Activated CD8-positive, alpha-beta T cell treated with anti-CD3 and anti-CD28 coated beads for 36 hours (primary cell): ENCODE data around the gene HLA-DRB1. TPM values are rescaled to one million over a fixed set of nuclear protein-coding genes. Genes with fewer than 3 reads are reported as not detected.
"Not testable (repeated sequence)": the region's sequence is repeated elsewhere in the genome, so short reads cannot be mapped to it uniquely, and the experiment has no call there.

Source experiments
- ATAC-seq: fragments of 200-7000 bp; cut with Tn5 transposase; one replicate; pipeline ENCODE4 v1.10.0; 2021; ENCODE audit warnings: mild to moderate bottlenecking, moderate library complexity
- CTCF ChIA-PET: fragments of 350-600 bp; sonication (Branson Sonifier 250); formaldehyde crosslinking; loops from one replicate; lab custom pipeline; 2021; ENCODE audit warnings: antibody characterized with exemption; lab: Charles Lee
- POLR2A ChIA-PET: fragments of 350-600 bp; sonication (Branson Sonifier 250); formaldehyde crosslinking; loops from one replicate; lab custom pipeline; 2021; ENCODE audit warnings: antibody characterized with exemption; lab: Charles Lee
- DNase-seq: peaks from one replicate; pipeline ENCODE4 v3.0.0-alpha.2; 2020
- H3K27ac Mint-ChIP-seq: one replicate; pipeline ENCODE4 v1.8.0; 2021; ENCODE audit warnings: mild to moderate bottlenecking, mixed read lengths
- H3K27me3 Mint-ChIP-seq: one replicate; pipeline ENCODE4 v1.8.0; 2021; ENCODE audit warnings: mixed read lengths
- H3K36me3 Mint-ChIP-seq: one replicate; pipeline ENCODE4 v1.8.0; 2021; ENCODE audit warnings: low read depth, mixed read lengths
- H3K4me1 Mint-ChIP-seq: one replicate; pipeline ENCODE4 v1.8.0; 2021; ENCODE audit warnings: low read depth, mixed read lengths
- H3K4me3 Mint-ChIP-seq: one replicate; pipeline ENCODE4 v1.8.0; 2021; ENCODE audit warnings: mild to moderate bottlenecking, moderate library complexity, mixed read lengths
- H3K9me3 Mint-ChIP-seq: one replicate; pipeline ENCODE4 v1.8.0; 2021; ENCODE audit warnings: mixed read lengths
- CTCF ChIP-seq: fragments of 200-600 bp; IDR thresholded peaks from one replicate; pipeline ENCODE4 v1.8.0; 2022; ENCODE audit warnings: antibody characterized with exemption, mild to moderate bottlenecking
- intact Hi-C: fragments of 100-400 bp; cut with micrococcal nuclease; formaldehyde crosslinking; loops from one replicate; pipeline ENCODE4 v1.10.0; 2022
- total RNA-seq, 2 experiments: library from RNA; stranded (reverse); gene quantifications; one replicate each; pipeline ENCODE4 v1.2.3, GENCODE V29; 2021

The HLA-DRB1 gene
- total RNA-seq, 2 experiments from 2014 or later: 21.8 to 22.7 TPM

GRCh38 chr6:32635526-32636123, 46.0 kb upstream of the HLA-DRB1 start:
- ATAC-seq (no peak), DNase-seq (no peak)
- POLR2A ChIA-PET: interaction anchor here (0.8 kb wide), 1 partner anchor 10 kb away, joined by 3 read pairs; no protein-coding TSS in a partner anchor
- Mint-ChIP-seq H3K27me3 (peaks cover 13% of the 10 kb centered on the region), H3K4me1 (peaks cover 7% of the 10 kb centered on the region), H3K4me3 (no peak overlapping the region), H3K27ac (no peak overlapping the region), H3K36me3 (no peaks in the 10 kb centered on the region), H3K9me3 (no peaks in the 10 kb centered on the region)
- intact Hi-C loops: no loop called here
- TF ChIP-seq CTCF: no peak
- CTCF ChIA-PET: interaction anchor here (0.9 kb wide), 1 partner anchor 152 kb away, joined by 3 read pairs; no protein-coding TSS in a partner anchor

GRCh38 chr6:32629793-32630192, 40.1 kb upstream of the HLA-DRB1 start:
- H3K27ac Mint-ChIP-seq, ATAC-seq, H3K36me3 Mint-ChIP-seq, DNase-seq, POLR2A ChIA-PET, H3K9me3 Mint-ChIP-seq, H3K27me3 Mint-ChIP-seq, CTCF ChIA-PET, H3K4me3 Mint-ChIP-seq, intact Hi-C loops: not testable (repeated sequence)
- H3K4me1 Mint-ChIP-seq: peaks cover 15% of the 10 kb centered on the region

GRCh38 chr6:32627831-32628230, 38.2 kb upstream of the HLA-DRB1 start:
- Mint-ChIP-seq H3K36me3 (no peaks in the 10 kb centered on the region), H3K9me3 (no peaks in the 10 kb centered on the region), H3K27me3 (no peaks in the 10 kb centered on the region), H3K4me1 (peaks cover 25% of the 10 kb centered on the region), H3K4me3 (no peak overlapping the region), H3K27ac (peak overlapping the region; percentile 34)
- intact Hi-C loops: no loop called here
- POLR2A ChIA-PET: no interaction called here
- peak; percentile 53 for DNase-seq
- CTCF ChIA-PET: interaction anchor here (0.6 to 0.7 kb wide), 2 partner anchors 214 to 669 kb away, joined by 3 read pairs; partner anchors contain the start of gene SKIC2
- no peak for ATAC-seq
- TF ChIP-seq CTCF: no peak

- ATAC-seq: no peak
- Mint-ChIP-seq H3K27ac (no peak overlapping the region), H3K9me3 (no peaks in the 10 kb centered on the region), H3K4me1 (peaks cover 31% of the 10 kb centered on the region), H3K4me3 (no peak overlapping the region), H3K27me3 (no peaks in the 10 kb centered on the region), H3K36me3 (no peaks in the 10 kb centered on the region)
- ChIA-PET CTCF (no interaction called here), POLR2A (no interaction called here)
- DNase-seq: no peak
- intact Hi-C loops: no loop called here
- TF ChIP-seq CTCF: no peak
These were observed 37.6 kb upstream of the HLA-DRB1 start for GRCh38 chr6:32627249-32627648.

GRCh38 chr6:32625137-32625536, 35.5 kb upstream of the HLA-DRB1 start:
- intact Hi-C loops: no loop called here
- CTCF ChIA-PET: no interaction called here
- TF ChIP-seq CTCF: no peak
- H3K36me3 Mint-ChIP-seq: no peaks in the 10 kb centered on the region
- no peak overlapping the region for H3K27ac Mint-ChIP-seq
- ATAC-seq: no peak
- H3K9me3 Mint-ChIP-seq: no peaks in the 10 kb centered on the region
- POLR2A ChIA-PET: interaction anchor here (0.7 kb wide), 1 partner anchor 10 kb away, joined by 3 read pairs; no protein-coding TSS in a partner anchor
- no peaks in the 10 kb centered on the region for H3K27me3 Mint-ChIP-seq
- no peak for DNase-seq
- H3K4me3 Mint-ChIP-seq: no peak overlapping the region
- H3K4me1 Mint-ChIP-seq: peaks cover 44% of the 10 kb centered on the region
